ENCODE data around the gene FAM3C. TPM values are rescaled to one million over a fixed set of nuclear protein-coding genes. Genes with fewer than 3 reads are reported as not detected.

The FAM3C gene
- total and polyA plus RNA-seq, 2 of the 4 experiments (the other 2 are of a cell fraction) = 11.5 to 45.8 TPM

Other genes starting within 250 kb of the FAM3C start
- gene WNT16, start 67.3 kb downstream of the FAM3C start, total RNA-seq (2012; rRNA removed) = 1.1 and 1.7 TPM in 2 replicates
- gene WNT16, start 67.3 kb downstream of the FAM3C start, polyA plus RNA-seq (2012; rRNA removed) = 0.68 and 0.95 TPM in 2 replicates

Measured in IMR-90 (cell line).